ENCODE data around the gene LTB. TPM values are rescaled to one million over a fixed set of nuclear protein-coding genes. Genes with fewer than 3 reads are reported as not detected.
A peak's percentile ranks its signal among the peaks of the same experiment; 100 is the strongest.

The LTB gene
- total RNA-seq = 1 to 10 TPM in 1 of 3 donors, under 1 TPM in 1, not detected in 1; 0.96 to 1.0 TPM

GRCh38 chr6:31582230-31582643 lies at the start of gene LTB:
TSS of gene LTB (minus strand) at chr6:31582424. CDS start at chr6:31582417, 7 bp downstream.
- Histone ChIP-seq H3K36me3 (no peaks in the 10 kb centered on the region), H3K4me1 (no peaks in the 10 kb centered on the region), H3K27me3 (no peaks in the 10 kb centered on the region), H3K27ac (peak within 1 kb of the TSS; percentile 73 to 80), H3K9me3 (no peaks in the 10 kb centered on the region), H3K4me3 (peak within 1 kb of the TSS; percentile 64 to 76 (median 76))
- TF ChIP-seq POLR2A (IDR thresholded peaks at IDR 0.05) (no peak), POLR2AphosphoS5 (IDR thresholded peaks at IDR 0.05) (no peak), CTCF (IDR thresholded peaks at IDR 0.05) (no peak)
- DNase-seq (ENCODE audit: low spot score in 2 of 2) = no peak
- intact Hi-C loops (cut with DNase I; ENCODE audit: low total_unique reads) = no loop called here

- H3K9me3 ChIP-seq = no peaks in the 10 kb centered on the region
- intact Hi-C loops (cut with DNase I; ENCODE audit: low total_unique reads) = no loop called here
- TF ChIP-seq CTCF (IDR thresholded peaks at IDR 0.05) = no peak
- no peak for TF ChIP-seq POLR2A (IDR thresholded peaks at IDR 0.05)
- TF ChIP-seq POLR2AphosphoS5 (IDR thresholded peaks at IDR 0.05) = no peak
- H3K4me3 ChIP-seq = no peak overlapping the region
- H3K27ac ChIP-seq = peak overlapping the region in 1 of 2 donors; percentile 55
- no peak for DNase-seq (ENCODE audit: low spot score in 2 of 2)
- peaks cover 28% of the 10 kb centered on the region for H3K36me3 ChIP-seq
- H3K4me1 ChIP-seq = no peaks in the 10 kb centered on the region
- no peaks in the 10 kb centered on the region for H3K27me3 ChIP-seq
These were observed 49.6 kb upstream of the LTB start for GRCh38 chr6:31631681-31632278.

GRCh38 chr6:31631209-31631608 lies 49.0 kb upstream of the LTB start:
- H3K9me3 ChIP-seq = no peaks in the 10 kb centered on the region
- no peaks in the 10 kb centered on the region for H3K4me1 ChIP-seq

GRCh38 chr6:31630177-31630934 lies 48.1 kb upstream of the LTB start:
- no peak for TF ChIP-seq CTCF (IDR thresholded peaks at IDR 0.05)
- TF ChIP-seq POLR2AphosphoS5 (IDR thresholded peaks at IDR 0.05) = no peak
- no peak for TF ChIP-seq POLR2A (IDR thresholded peaks at IDR 0.05)

More at GRCh38 chr6:31631209-31631608, 49.0 kb upstream of the LTB start:
- intact Hi-C loops (cut with DNase I; ENCODE audit: low total_unique reads) = no loop called here
- no peaks in the 10 kb centered on the region for H3K27me3 ChIP-seq
- DNase-seq (ENCODE audit: low spot score in 2 of 2) = no peak
- no peak overlapping the region for H3K4me3 ChIP-seq
- H3K27ac ChIP-seq = no peak overlapping the region
- peaks cover 25% of the 10 kb centered on the region for H3K36me3 ChIP-seq
- no peak for TF ChIP-seq POLR2AphosphoS5 (IDR thresholded peaks at IDR 0.05)
- TF ChIP-seq POLR2A (IDR thresholded peaks at IDR 0.05) = no peak
- TF ChIP-seq CTCF (IDR thresholded peaks at IDR 0.05) = no peak

GRCh38 chr6:31629014-31629413 lies 46.8 kb upstream of the LTB start:
- no peak overlapping the region for H3K4me3 ChIP-seq
- peaks cover 38% of the 10 kb centered on the region for H3K36me3 ChIP-seq
- no peak for DNase-seq (ENCODE audit: low spot score in 2 of 2)
- intact Hi-C loops (cut with DNase I; ENCODE audit: low total_unique reads) = no loop called here
- no peaks in the 10 kb centered on the region for H3K4me1 ChIP-seq
- no peaks in the 10 kb centered on the region for H3K27me3 ChIP-seq
- no peaks in the 10 kb centered on the region for H3K9me3 ChIP-seq
- no peak for TF ChIP-seq POLR2AphosphoS5 (IDR thresholded peaks at IDR 0.05)
- TF ChIP-seq CTCF (IDR thresholded peaks at IDR 0.05) = no peak
- TF ChIP-seq POLR2A (IDR thresholded peaks at IDR 0.05) = no peak
- no peak overlapping the region for H3K27ac ChIP-seq

More at GRCh38 chr6:31630177-31630934, 48.1 kb upstream of the LTB start:
- intact Hi-C loops (cut with DNase I; ENCODE audit: low total_unique reads) = no loop called here
- no peak overlapping the region for H3K27ac ChIP-seq
- peaks cover 28% of the 10 kb centered on the region for H3K36me3 ChIP-seq
- H3K4me1 ChIP-seq = no peaks in the 10 kb centered on the region
- no peak overlapping the region for H3K4me3 ChIP-seq
- H3K27me3 ChIP-seq = no peaks in the 10 kb centered on the region
- DNase-seq (ENCODE audit: low spot score in 2 of 2) = no peak
- H3K9me3 ChIP-seq = no peaks in the 10 kb centered on the region
